AG04450 (cell line): ENCODE measurements around the gene TSPAN3. TPM values are rescaled to one million over a fixed set of nuclear protein-coding genes. Genes with fewer than 3 reads are reported as not detected.

Source experiments
- CTCF ChIA-PET: fragments of 300-600, 350-600 bp; formaldehyde crosslinking; extraction: SDS; loops from one replicate; lab custom pipeline; 2022; ENCODE audit warnings: antibody characterized with exemption, inconsistent platforms; lab: Charles Lee
- POLR2A ChIA-PET: fragments of 350-600 bp; formaldehyde crosslinking; extraction: SDS; loops from one replicate; lab custom pipeline; 2021; ENCODE audit warnings: antibody characterized with exemption, inconsistent platforms; lab: Yijun Ruan, JAX
- DNase-seq: peaks from one replicate; pipeline ENCODE4 v3.0.0-alpha.2; 2011; ENCODE audit warnings: low read depth, low spot score
- H3K27ac ChIP-seq: one replicate; pipeline ENCODE4 v1.5.1; 2012; ENCODE audit warnings: low read depth, low read length, control low read depth
- H3K27me3 ChIP-seq: one replicate; pipeline ENCODE4 v1.6.0; 2012; ENCODE audit warnings: low read length; ENCODE audit not compliant: control insufficient read depth, insufficient read depth
- H3K4me3 ChIP-seq: 2 replicates; pipeline ENCODE4 v1.5.1; 2011; ENCODE audit warnings: mild to moderate bottlenecking, low read depth, low read length, control low read depth
- H3K9me3 ChIP-seq: 2 replicates; pipeline ENCODE4 v1.5.1; 2012; ENCODE audit warnings: low read length; ENCODE audit not compliant: control insufficient read depth, insufficient read depth
- CTCF ChIP-seq: IDR thresholded peaks from 2 replicates; pipeline ENCODE4 v1.5.1; 2011; ENCODE audit warnings: low read depth, low read length, control low read depth, inconsistent platforms
- polyA plus RNA-seq: library from polyadenylated mRNA; depleted of rRNA; stranded (reverse); fragments of >200 nt; gene quantifications from 2 replicates; pipeline ENCODE4 v1.2.3, GENCODE V29; 2011

TSPAN3 gene
- polyA plus RNA-seq, 1 experiment, result 410 TPM

DNA sequence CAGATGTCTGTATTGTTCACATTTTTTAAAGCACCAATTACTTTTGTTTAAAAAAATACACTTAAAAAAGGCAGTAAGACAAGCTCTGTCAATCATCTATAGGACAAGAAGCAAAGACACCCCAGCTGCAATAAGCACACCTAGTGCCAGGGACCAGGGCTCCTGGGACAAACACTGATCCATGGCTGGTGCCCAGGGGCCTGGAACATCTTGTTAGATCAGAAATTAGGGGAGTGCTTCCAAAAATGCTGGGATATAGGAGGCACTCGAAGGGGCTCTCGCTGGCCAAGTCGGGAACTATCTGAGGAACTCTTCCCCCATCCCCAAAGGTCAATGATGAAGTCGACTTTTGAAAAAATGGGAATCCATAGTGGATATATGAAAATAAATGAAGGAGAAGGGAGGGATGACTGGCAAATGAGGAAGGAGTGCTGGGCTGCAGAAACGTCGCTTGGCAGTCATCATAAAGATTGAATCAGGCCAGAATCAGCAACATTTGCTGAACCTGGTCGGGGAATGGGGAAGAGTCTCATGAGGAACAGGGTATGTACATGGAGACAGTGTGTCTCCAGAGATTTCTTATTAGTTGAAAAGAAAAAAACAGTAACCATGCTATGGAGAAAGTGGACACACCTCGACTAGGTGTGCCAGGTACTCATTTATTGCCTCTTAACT, 28.5 kb downstream of the TSPAN3 start:
- TF ChIP-seq CTCF, result no peak
- Histone ChIP-seq H3K27me3 (no peaks in the 10 kb centered on the region), H3K27ac (peak overlapping the region; percentile 2), H3K4me3 (no peak overlapping the region), H3K9me3 (peaks cover 4% of the 10 kb centered on the region; the same call in 1 of the 2 replicates)
- DNase-seq, result no peak
- CTCF ChIA-PET, result no interaction called here
- POLR2A ChIA-PET, result no interaction called here

- Histone ChIP-seq H3K4me3 (no peak overlapping the region), H3K9me3 (peaks cover 4% of the 10 kb centered on the region; the same call in 1 of the 2 replicates), H3K27ac (peak overlapping the region; percentile 1), H3K27me3 (no peaks in the 10 kb centered on the region)
- POLR2A ChIA-PET, result no interaction called here
- no peak for DNase-seq
- CTCF ChIA-PET, result no interaction called here
- TF ChIP-seq CTCF, result no peak
Measured at GRCh38 chr15:77040673-77041072, 30.2 kb downstream of the TSPAN3 start.

- H3K27ac ChIP-seq, result no peak overlapping the region
- DNase-seq, result no peak
- H3K9me3 ChIP-seq, result peaks cover 4% of the 10 kb centered on the region; the same call in 1 of the 2 replicates
- ChIA-PET CTCF (no interaction called here), POLR2A (no interaction called here)
- no peak for TF ChIP-seq CTCF
- H3K27me3 ChIP-seq, result no peaks in the 10 kb centered on the region
- H3K4me3 ChIP-seq, result no peak overlapping the region
Measured at GRCh38 chr15:77039848-77040247, 31.1 kb downstream of the TSPAN3 start.

- H3K9me3 ChIP-seq, result peaks cover 4% of the 10 kb centered on the region; the same call in 1 of the 2 replicates
- DNase-seq, result no peak
- no peaks in the 10 kb centered on the region for H3K27me3 ChIP-seq
- ChIA-PET CTCF (no interaction called here), POLR2A (no interaction called here)
- TF ChIP-seq CTCF, result no peak
- H3K4me3 ChIP-seq, result no peak overlapping the region
- H3K27ac ChIP-seq, result no peak overlapping the region
Measured at GRCh38 chr15:77039217-77039533, 31.7 kb downstream of the TSPAN3 start.

DNA sequence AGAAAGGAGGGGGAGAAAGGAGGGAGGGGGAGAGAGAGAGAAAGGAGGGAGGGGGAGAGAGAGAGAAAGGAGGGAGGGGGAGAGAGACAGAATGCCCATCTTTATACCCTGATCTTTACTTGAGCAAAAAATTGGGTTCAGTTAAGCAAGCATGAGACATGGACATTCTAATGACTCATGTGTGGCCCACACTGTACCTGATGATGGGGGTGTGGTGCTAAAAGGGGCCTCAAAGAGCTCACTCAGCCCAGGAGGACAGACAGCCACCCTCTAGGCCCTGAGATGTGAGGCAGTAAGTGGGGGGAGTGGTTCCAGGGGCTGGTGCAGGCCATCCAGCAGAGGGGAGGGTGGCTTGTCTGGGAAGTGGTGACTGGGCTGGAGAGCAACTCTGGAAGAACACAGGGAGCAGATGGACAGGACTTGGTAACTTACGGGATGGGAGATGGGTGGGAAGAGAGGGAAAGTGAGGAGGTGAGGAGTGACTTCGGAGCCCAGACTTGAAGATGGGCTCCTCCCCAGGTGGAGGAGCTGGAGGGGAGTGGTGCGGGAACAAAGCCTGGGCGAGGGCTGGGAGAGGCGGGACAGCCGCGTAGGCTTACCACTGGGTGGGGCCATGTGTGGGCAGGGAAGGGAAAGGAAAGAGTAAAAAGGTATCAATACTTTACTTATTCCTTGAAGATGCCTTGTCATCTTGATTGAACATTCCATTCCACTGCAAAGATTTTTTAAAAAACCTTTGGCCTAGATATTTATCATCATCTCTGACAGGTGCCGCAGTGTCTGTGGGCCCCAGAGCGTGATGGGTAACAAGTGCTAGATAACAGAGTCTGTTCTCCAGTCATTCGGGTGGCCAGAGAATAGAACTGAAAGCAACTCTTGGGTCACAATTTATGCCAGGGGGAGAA, 32.3 kb downstream of the TSPAN3 start:
- POLR2A ChIA-PET, result no interaction called here

More for the DNA sequence above, 32.3 kb downstream of the TSPAN3 start:
- no peak overlapping the region for H3K4me3 ChIP-seq
- no peak overlapping the region for H3K27ac ChIP-seq
- no peak for TF ChIP-seq CTCF
- CTCF ChIA-PET, result no interaction called here
- H3K27me3 ChIP-seq, result no peaks in the 10 kb centered on the region
- DNase-seq, result no peak
- H3K9me3 ChIP-seq, result peaks cover 4% of the 10 kb centered on the region; the same call in 1 of the 2 replicates
